ENCODE results near the gene CALM1.

GRCh38 chr14:90378249-90378648, 18.6 kb upstream of the CALM1 start:
- no peak for TF ChIP-seq RAD21 (conservative IDR thresholded peaks at IDR 0.05)
- TF ChIP-seq POLR2AphosphoS5 (IDR thresholded peaks at IDR 0.05), result no peak
- no peak for TF ChIP-seq CTCF (IDR thresholded peaks at IDR 0.05; ENCODE audit: poor library complexity, severe bottlenecking)
- no peak for TF ChIP-seq SMC3 (conservative IDR thresholded peaks at IDR 0.05; ENCODE audit: poor library complexity)
- TF ChIP-seq REST (IDR thresholded peaks at IDR 0.05; ENCODE audit: borderline replicate concordance), result no peak
- no peak for TF ChIP-seq TAF1 (IDR thresholded peaks at IDR 0.05; ENCODE audit: low read depth)
- no peak for TF ChIP-seq EZH2 (IDR thresholded peaks at IDR 0.05; ENCODE audit: borderline replicate concordance, insufficient read depth, low read length, poor library complexity, severe bottlenecking)

Measured in neural cell (in vitro differentiated cells).